Measurements from ENCODE around the gene TTLL5. TPM values are rescaled to one million over a fixed set of nuclear protein-coding genes. Genes with fewer than 3 reads are reported as not detected.

Gene TTLL5
- total RNA-seq, 3 donors from 2014 or later (not counting 1 experiment from before 2014, with no cell fraction given) = 27.1 to 34.3 (median 32.5) TPM

DNA sequence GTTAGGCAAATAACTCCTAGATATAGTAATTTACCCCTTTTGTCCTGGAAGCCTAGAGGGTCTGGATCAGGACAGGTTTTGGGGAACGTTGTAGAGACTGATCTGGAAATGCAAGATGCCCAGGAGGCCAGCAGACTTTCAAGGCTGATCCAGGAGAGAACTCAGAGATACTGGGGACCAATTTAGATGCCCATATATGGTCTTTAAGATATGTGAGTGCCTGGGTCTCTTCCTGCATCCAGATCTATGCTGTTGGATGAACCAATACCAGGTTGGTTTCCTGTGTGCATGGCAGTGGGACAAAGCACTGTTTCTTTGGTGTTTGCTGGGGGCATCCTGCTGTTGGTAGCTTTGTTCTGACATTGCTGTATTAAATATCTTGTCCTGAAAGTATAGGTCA, 5.8 kb upstream of the TTLL5 start:
- 0% methylated on average over 1 of the region's 1 CpG for WGBS (ENCODE audit: insufficient coverage)
- no peaks in the 10 kb centered on the region for H3K27me3 Mint-ChIP-seq (ENCODE audit: low read depth in 2 of 2)
- H3K4me3 ChIP-seq (ENCODE audit: low read length) = no peak overlapping the region
- H3K27ac Mint-ChIP-seq = peak overlapping the region in 1 of 2 donors; percentile 72
- peaks cover 5% of the 10 kb centered on the region for H3K4me1 ChIP-seq (ENCODE audit: control insufficient read depth, insufficient read depth, low read length)
- intact Hi-C loops (cut with micrococcal nuclease) = no loop called here
- peaks cover 42% of the 10 kb centered on the region for H3K36me3 ChIP-seq (ENCODE audit: control insufficient read depth, insufficient read depth, low read length)
- H3K9me3 Mint-ChIP-seq = no peaks in the 10 kb centered on the region
- DNase-seq (no peak), ATAC-seq (no peak)
- no peak overlapping the region for H3K27ac ChIP-seq (ENCODE audit: low read length)
- TF ChIP-seq, protein P1, sequence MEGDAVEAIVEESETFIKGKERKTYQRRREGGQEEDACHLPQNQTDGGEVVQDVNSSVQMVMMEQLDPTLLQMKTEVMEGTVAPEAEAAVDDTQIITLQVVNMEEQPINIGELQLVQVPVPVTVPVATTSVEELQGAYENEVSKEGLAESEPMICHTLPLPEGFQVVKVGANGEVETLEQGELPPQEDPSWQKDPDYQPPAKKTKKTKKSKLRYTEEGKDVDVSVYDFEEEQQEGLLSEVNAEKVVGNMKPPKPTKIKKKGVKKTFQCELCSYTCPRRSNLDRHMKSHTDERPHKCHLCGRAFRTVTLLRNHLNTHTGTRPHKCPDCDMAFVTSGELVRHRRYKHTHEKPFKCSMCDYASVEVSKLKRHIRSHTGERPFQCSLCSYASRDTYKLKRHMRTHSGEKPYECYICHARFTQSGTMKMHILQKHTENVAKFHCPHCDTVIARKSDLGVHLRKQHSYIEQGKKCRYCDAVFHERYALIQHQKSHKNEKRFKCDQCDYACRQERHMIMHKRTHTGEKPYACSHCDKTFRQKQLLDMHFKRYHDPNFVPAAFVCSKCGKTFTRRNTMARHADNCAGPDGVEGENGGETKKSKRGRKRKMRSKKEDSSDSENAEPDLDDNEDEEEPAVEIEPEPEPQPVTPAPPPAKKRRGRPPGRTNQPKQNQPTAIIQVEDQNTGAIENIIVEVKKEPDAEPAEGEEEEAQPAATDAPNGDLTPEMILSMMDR (IDR thresholded peaks at IDR 0.05) = no peak
- H3K4me1 Mint-ChIP-seq = peaks cover 13 to 16% of the 10 kb centered on the region in 2 donors
- H3K27me3 ChIP-seq (ENCODE audit: control insufficient read depth, insufficient read depth, low read length) = no peaks in the 10 kb centered on the region
- H3K36me3 Mint-ChIP-seq = peaks cover 12% of the 10 kb centered on the region
- H3K4me3 Mint-ChIP-seq = no peak overlapping the region
- no peaks in the 10 kb centered on the region for H3K9me3 ChIP-seq (ENCODE audit: control insufficient read depth, insufficient read depth, low read length)

DNA sequence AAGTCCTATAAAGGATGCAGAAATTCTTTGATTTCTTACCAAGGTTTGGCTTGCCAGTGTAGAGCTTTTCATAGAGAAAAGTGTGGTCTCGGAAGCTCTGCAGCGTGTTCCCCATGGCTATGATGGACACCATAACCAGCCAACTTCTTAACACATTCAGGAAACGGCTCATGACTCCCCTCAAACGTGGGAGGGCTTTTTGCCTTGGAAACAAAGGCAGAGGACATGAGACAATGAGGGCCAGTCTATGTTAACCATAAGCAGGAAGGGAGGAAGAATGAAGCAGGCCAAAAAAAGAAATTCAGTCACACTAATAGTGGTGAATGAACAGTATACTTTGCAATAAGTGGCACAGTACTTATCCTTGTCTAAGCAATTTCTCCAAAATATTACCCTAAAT, 3.7 kb upstream of the TTLL5 start:
- WGBS (ENCODE audit: insufficient coverage) = 94% methylated on average over 3 of the region's 4 CpGs
- H3K27ac Mint-ChIP-seq = peak overlapping the region in 1 of 2 donors; percentile 25
- H3K27ac ChIP-seq (ENCODE audit: low read length) = no peak overlapping the region

DNA sequence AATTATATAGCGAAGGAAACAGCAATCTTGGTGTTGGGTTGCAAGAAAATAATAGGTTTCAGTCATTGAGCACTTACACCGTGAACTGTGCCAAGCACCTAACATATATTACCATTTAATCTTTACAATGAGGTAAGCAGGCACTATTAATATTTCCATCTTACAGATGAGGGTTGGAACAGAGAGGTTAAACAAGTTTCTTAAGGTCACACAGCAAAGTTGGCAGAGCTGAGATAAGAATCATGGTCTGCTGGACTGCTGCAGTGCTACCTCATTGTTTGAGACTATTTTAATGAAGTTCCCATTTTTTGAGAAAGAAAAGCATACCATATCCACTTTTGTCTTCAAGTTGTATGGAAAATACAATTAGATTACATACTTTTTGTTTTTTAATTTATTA, 2.1 kb upstream of the TTLL5 start:
- H3K27ac ChIP-seq (ENCODE audit: low read length) = no peak overlapping the region
- no peak overlapping the region for H3K4me3 ChIP-seq (ENCODE audit: low read length)
- DNase-seq (no peak), ATAC-seq (no peak)
- H3K36me3 Mint-ChIP-seq = no peaks in the 10 kb centered on the region
- TF ChIP-seq, protein P1 (IDR thresholded peaks at IDR 0.05) = no peak
- H3K4me1 Mint-ChIP-seq = peaks cover 20 to 24% of the 10 kb centered on the region in 2 donors
- no peaks in the 10 kb centered on the region for H3K27me3 ChIP-seq (ENCODE audit: control insufficient read depth, insufficient read depth, low read length)
- H3K27me3 Mint-ChIP-seq (ENCODE audit: low read depth in 2 of 2) = no peaks in the 10 kb centered on the region
- no CpG with 5 or more reads among the region's 2 CpGs for WGBS (ENCODE audit: insufficient coverage)
- peaks cover 10% of the 10 kb centered on the region for H3K4me1 ChIP-seq (ENCODE audit: control insufficient read depth, insufficient read depth, low read length)
- H3K27ac Mint-ChIP-seq = peak overlapping the region; percentile 25 to 49
- peaks cover 14% of the 10 kb centered on the region for H3K36me3 ChIP-seq (ENCODE audit: control insufficient read depth, insufficient read depth, low read length)
- no peak overlapping the region for H3K4me3 Mint-ChIP-seq
- intact Hi-C loops (cut with micrococcal nuclease) = no loop called here
- no peaks in the 10 kb centered on the region for H3K9me3 ChIP-seq (ENCODE audit: control insufficient read depth, insufficient read depth, low read length)
- no peaks in the 10 kb centered on the region for H3K9me3 Mint-ChIP-seq

More for the DNA sequence above, 3.7 kb upstream of the TTLL5 start:
- no peaks in the 10 kb centered on the region for H3K27me3 ChIP-seq (ENCODE audit: control insufficient read depth, insufficient read depth, low read length)
- peaks cover 10% of the 10 kb centered on the region for H3K4me1 ChIP-seq (ENCODE audit: control insufficient read depth, insufficient read depth, low read length)
- peaks cover 22% of the 10 kb centered on the region for H3K36me3 ChIP-seq (ENCODE audit: control insufficient read depth, insufficient read depth, low read length)
- H3K27me3 Mint-ChIP-seq (ENCODE audit: low read depth in 2 of 2) = no peaks in the 10 kb centered on the region
- no peak overlapping the region for H3K4me3 Mint-ChIP-seq
- H3K4me3 ChIP-seq (ENCODE audit: low read length) = no peak overlapping the region
- TF ChIP-seq, protein P1 (IDR thresholded peaks at IDR 0.05) = no peak
- DNase-seq = no peak
- H3K9me3 ChIP-seq (ENCODE audit: control insufficient read depth, insufficient read depth, low read length) = no peaks in the 10 kb centered on the region
- H3K9me3 Mint-ChIP-seq = no peaks in the 10 kb centered on the region
- intact Hi-C loops (cut with micrococcal nuclease) = no loop called here
- H3K4me1 Mint-ChIP-seq = peaks cover 20 to 24% of the 10 kb centered on the region in 2 donors
- no peak for ATAC-seq
- H3K36me3 Mint-ChIP-seq = no peaks in the 10 kb centered on the region

DNA sequence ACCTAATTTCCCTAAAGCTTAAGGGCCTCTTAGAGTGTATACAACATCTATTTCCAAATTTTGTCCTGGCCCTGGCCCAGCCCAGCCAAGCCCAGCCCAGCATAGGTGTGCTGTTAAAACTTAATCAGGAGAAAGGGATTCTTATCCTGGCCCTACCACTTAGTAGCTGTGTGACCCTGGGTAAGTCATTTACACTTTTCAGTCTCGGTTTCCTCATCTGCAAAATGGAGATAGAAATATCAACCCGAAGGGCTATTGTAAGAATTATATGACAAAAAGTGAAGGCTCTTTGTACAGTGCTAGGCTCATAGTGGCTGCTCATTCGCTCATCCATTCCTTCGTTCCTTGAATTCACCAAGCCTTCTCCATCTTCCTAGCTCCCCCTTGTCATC, 812 bp upstream of the TTLL5 start:
- Histone ChIP-seq H3K27ac (ENCODE audit: low read length) (peak overlapping the region; percentile 90), H3K27me3 (ENCODE audit: control insufficient read depth, insufficient read depth, low read length) (no peaks in the 10 kb centered on the region), H3K36me3 (ENCODE audit: control insufficient read depth, insufficient read depth, low read length) (peaks cover 7% of the 10 kb centered on the region), H3K9me3 (ENCODE audit: control insufficient read depth, insufficient read depth, low read length) (no peaks in the 10 kb centered on the region), H3K4me3 (ENCODE audit: low read length) (peak overlapping the region; percentile 91), H3K4me1 (ENCODE audit: control insufficient read depth, insufficient read depth, low read length) (peaks cover 10% of the 10 kb centered on the region)
- 9% methylated on average over 4 of the region's 4 CpGs for WGBS (ENCODE audit: insufficient coverage)
- H3K27me3 Mint-ChIP-seq (ENCODE audit: low read depth in 2 of 2) = no peaks in the 10 kb centered on the region
- H3K9me3 Mint-ChIP-seq = no peaks in the 10 kb centered on the region
- ATAC-seq = no peak
- TF ChIP-seq, protein P1 (IDR thresholded peaks at IDR 0.05) = no peak
- peak overlapping the region; percentile 91 to 95 for H3K27ac Mint-ChIP-seq
- no peak for DNase-seq
- no peaks in the 10 kb centered on the region for H3K36me3 Mint-ChIP-seq
- intact Hi-C loops (cut with micrococcal nuclease) = loop anchor here (2.0 to 5.0 kb wide), 2 partner anchors 325 to 948 kb away; partner anchors contain the start of genes AREL1, FCF1 and IFT43
- peaks cover 20 to 24% of the 10 kb centered on the region in 2 donors for H3K4me1 Mint-ChIP-seq
- H3K4me3 Mint-ChIP-seq = peak overlapping the region; percentile 91

Data from natural killer cell (primary cell).